NCI-H526 treated with DMSO at 0.1 percent for 48 hours (cell line): Measurements from ENCODE around the gene ASPN.
"Not testable (repeated sequence)": the region's sequence is repeated elsewhere in the genome, so short reads cannot be mapped to it uniquely, and the experiment has no call there.

ENCODE experiments used
- DNase-seq: peaks from one replicate; lab custom pipeline; 2025; lab: John Stamatoyannopoulos, UW

ASPN gene

DNA sequence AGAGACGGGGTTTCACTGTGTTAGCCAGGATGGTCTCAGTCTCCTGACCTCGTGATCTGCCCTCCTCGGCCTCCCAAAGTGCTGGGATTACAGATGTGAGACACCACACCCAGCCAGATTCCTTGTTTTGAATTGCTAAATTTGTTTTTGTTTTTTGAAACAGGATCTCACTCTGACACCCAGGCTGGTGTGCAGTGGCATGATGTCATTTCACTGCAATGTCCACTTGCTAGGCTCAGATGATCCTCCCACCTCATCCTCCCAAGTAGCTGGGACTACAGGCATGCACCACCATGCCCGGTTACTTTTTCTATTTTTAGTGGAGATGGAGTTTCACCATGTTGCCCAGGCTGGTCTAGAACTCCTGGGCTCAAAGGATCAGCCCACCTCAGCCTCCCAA lies 71.1 kb downstream of the ASPN start:
- DNase-seq, result not testable (repeated sequence)

- no peak for DNase-seq
Measured at GRCh38 chr9:92408747-92409478, 73.4 kb downstream of the ASPN start.

DNA sequence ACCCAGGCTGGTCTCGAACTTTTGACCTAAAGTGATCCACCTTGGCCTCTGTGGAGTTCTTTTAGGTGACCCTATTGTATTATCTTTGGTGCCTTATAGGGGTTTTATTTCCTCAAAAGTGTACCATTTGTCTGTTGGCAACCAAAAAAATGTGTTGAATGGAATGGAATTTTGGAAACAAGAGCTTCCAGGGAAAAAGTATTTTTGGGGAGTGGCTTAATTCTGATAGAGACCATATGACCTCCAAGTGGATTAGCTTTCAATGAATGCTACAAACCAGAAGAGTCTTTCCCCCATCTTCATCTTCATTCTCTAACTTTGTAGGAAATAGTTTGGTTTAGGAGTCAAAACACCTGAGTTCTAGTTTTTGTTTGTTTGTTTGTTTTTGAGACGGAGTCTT lies 74.5 kb downstream of the ASPN start:
- no peak for DNase-seq

DNA sequence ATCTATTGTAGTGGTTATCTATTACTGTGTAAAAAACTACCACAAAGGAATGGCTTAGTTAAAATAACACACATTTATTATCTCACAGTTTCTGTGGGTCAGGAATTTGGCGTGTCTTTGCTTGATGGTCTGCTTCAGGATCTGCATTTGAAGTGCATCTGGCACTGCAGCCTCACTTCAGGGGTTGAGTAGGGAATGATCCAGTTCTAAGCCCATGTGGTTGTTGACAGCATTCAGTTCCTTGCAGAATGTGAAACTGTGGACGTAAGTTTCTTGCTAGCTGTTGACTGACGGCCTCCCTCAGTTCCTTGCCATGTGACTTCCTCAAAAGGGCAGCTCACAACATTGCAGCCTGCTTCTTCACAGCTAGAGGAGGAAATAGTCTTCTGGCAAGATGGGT lies 75.8 kb downstream of the ASPN start:
- no peak for DNase-seq
